Measurements from ENCODE around the gene DNM2.

Gene DNM2

DNA sequence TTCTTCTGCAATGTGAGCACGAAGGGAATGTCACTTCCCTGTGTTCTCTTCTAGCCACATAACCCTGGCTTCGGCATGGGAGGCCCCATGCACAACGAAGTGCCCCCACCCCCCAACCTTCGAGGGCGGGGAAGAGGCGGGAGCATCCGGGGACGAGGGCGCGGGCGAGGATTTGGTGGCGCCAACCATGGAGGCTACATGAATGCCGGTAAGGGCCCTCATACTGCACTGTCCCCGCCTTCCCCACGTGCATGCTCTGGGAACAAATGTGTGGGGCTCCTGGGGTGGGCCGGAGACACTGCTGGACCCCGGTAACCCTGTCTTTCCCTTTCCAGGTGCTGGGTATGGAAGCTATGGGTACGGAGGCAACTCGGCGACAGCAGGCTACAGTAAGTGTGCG lies 34.3 kb upstream of the DNM2 start:
- no peak for DNase-seq (ENCODE audit: low read depth)
- no peak overlapping the region for H3K4me3 ChIP-seq (ENCODE audit: control insufficient read depth, low read depth, low read length)
- TF ChIP-seq, protein P1, sequence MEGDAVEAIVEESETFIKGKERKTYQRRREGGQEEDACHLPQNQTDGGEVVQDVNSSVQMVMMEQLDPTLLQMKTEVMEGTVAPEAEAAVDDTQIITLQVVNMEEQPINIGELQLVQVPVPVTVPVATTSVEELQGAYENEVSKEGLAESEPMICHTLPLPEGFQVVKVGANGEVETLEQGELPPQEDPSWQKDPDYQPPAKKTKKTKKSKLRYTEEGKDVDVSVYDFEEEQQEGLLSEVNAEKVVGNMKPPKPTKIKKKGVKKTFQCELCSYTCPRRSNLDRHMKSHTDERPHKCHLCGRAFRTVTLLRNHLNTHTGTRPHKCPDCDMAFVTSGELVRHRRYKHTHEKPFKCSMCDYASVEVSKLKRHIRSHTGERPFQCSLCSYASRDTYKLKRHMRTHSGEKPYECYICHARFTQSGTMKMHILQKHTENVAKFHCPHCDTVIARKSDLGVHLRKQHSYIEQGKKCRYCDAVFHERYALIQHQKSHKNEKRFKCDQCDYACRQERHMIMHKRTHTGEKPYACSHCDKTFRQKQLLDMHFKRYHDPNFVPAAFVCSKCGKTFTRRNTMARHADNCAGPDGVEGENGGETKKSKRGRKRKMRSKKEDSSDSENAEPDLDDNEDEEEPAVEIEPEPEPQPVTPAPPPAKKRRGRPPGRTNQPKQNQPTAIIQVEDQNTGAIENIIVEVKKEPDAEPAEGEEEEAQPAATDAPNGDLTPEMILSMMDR (IDR thresholded peaks at IDR 0.05; ENCODE audit: control insufficient read depth, insufficient read depth, low read depth, low read length, missing control alignments) = no peak

DNA sequence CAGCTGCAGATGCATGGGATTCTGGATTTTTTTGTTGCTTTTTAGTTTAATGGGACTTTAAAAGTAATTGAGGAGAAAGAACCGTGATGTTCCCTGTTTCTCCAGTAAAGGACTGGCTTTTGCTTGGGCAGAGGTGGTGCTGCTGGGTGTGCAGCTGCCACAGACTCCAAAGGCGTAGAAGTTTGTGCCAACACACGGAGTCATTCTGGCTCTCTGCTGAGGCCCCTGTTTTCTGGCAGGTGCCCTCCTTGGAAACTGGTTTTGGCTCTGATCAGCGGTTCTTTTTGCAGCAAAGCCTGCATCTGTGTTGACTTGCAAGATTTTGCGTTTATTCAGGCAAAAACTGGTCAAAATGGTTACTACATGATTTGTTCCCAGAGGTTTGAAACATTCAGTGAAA lies 32.7 kb upstream of the DNM2 start:
- TF ChIP-seq, protein P1 (IDR thresholded peaks at IDR 0.05; ENCODE audit: control insufficient read depth, insufficient read depth, low read depth, low read length, missing control alignments) = no peak
- DNase-seq (ENCODE audit: low read depth) = no peak
- H3K4me3 ChIP-seq (ENCODE audit: control insufficient read depth, low read depth, low read length) = no peak overlapping the region

DNA sequence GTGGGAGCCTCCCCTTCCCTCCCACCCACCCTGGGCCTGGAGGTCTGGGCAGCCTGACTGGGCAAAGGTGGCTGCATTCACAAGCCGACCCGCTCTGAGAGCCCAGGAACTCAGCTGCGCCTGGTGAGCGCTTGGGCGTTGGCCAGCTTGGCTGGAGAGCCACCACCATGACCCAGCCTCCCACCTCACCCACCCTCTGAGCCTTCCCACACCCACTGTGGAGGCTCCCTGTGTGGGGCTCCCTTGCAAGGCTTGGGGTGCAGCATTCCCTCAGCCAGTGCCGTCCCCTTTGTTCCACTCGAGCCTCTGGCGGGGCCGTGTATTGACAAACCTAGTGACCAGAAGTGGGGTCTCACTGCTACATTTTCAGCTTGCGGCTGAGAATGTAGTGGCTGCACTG lies 31.7 kb upstream of the DNM2 start:
- TF ChIP-seq, protein P1 (IDR thresholded peaks at IDR 0.05; ENCODE audit: control insufficient read depth, insufficient read depth, low read depth, low read length, missing control alignments) = no peak
- H3K4me3 ChIP-seq (ENCODE audit: control insufficient read depth, low read depth, low read length) = no peak overlapping the region
- DNase-seq (ENCODE audit: low read depth) = no peak

DNA sequence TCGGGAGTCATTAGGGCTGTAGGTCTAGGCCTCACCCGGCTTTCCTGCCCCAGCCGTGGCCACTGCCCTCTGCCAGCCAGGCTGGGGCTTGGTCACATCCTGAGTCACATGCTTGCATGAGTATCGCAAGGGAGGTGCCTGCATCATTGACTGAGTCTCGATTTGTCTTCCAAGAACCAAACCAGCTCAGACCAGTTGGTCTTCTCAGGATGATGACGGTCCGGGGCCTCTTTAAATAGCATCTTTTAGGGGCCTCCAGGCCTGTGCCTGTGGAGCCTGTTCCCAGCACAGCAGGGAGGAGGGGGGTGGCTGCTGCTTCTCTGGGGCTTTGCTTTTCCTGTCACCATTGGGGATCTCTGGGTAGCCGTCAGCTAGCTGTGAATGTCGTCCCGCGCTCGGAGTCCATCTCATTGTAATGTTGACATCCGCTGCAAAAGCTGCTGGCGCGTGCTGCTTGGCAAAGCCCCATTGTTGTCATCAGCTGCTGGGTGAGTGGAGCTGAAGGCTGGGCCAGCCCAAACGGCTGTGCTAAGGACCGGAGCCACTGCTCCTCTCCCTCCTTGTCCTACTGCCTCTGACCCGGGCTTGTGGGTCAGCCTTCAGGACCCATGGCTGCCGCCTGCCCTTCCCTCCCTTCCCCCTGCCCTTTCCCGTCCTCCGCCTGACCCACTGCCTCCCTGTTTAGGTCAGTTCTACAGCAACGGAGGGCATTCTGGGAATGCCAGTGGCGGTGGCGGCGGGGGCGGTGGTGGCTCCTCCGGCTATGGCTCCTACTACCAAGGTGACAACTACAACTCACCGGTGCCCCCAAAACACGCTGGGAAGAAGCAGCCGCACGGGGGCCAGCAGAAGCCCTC lies 31.0 kb upstream of the DNM2 start:
- TF ChIP-seq, protein P1 (IDR thresholded peaks at IDR 0.05; ENCODE audit: control insufficient read depth, insufficient read depth, low read depth, low read length, missing control alignments) = no peak

DNA sequence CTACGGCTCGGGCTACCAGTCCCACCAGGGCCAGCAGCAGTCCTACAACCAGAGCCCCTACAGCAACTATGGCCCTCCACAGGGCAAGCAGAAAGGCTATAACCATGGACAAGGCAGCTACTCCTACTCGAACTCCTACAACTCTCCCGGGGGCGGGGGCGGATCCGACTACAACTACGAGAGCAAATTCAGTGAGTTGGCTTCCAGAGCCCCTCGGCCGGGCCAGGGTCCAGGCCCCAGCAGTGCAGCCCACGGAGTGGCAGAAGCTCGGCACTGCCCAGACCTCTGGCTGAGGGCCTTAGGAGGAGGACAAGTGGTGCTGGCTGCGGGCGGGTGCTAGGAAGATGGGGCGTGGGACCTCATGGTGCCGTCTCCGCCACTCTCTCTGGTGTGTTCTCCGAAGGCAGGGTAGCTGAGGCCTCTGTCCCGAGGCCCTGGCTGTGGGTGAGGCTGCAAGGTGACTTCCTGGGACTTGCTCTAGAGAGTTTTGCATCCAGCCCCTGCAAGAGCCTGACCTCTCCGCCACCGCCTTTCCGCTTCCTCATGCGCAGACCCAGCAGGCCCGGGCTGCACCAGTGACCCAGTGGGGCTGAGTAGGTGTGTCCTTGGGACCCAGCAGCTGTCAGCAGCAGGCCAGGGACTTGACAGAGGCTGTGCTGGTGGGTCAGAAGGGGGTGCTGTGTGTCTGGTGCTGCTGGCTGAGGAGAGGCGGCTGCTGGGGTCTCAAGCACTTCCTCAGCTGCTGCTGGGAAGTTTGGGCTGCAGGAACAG lies 30.2 kb upstream of the DNM2 start:
- TF ChIP-seq, protein P1 (IDR thresholded peaks at IDR 0.05; ENCODE audit: control insufficient read depth, insufficient read depth, low read depth, low read length, missing control alignments) = no peak
- H3K4me3 ChIP-seq (ENCODE audit: control insufficient read depth, low read depth, low read length) = no peak overlapping the region
- no peak for DNase-seq (ENCODE audit: low read depth)

More for the DNA sequence above, 31.0 kb upstream of the DNM2 start:
- no peak overlapping the region for H3K4me3 ChIP-seq (ENCODE audit: control insufficient read depth, low read depth, low read length)
- no peak for DNase-seq (ENCODE audit: low read depth)

DNA sequence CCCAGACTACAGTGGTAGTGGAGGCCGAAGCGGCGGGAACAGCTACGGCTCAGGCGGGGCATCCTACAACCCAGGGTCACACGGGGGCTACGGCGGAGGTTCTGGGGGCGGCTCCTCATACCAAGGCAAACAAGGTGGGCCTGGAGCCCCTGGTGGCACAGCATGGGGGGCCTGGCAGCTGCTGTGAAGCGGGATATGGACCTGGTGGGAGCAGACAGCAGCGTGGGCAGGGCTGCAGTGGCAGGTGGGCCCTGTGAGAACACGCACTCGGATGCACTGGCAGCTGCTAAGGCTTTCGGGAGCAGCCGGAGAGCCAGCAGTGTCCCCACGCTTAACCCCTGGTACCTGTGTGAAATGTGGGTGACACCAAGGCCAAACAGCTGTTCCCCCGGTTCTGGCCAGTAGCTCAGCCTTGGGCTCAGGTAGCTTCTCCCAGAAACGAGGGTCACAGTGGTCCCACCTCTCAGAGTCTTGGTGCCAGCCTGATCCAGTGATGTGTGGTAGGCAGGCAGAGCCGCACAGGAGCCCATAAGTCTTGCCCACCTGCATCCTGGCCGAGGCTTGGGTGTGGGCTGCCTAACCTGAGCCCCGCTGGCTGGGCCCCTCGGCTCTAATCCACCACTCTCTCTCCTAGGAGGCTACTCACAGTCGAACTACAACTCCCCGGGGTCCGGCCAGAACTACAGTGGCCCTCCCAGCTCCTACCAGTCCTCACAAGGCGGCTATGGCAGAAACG lies 29.2 kb upstream of the DNM2 start:
- no peak overlapping the region for H3K4me3 ChIP-seq (ENCODE audit: control insufficient read depth, low read depth, low read length)
- no peak for DNase-seq (ENCODE audit: low read depth)
- TF ChIP-seq, protein P1 (IDR thresholded peaks at IDR 0.05; ENCODE audit: control insufficient read depth, insufficient read depth, low read depth, low read length, missing control alignments) = no peak
